HepG2 (cell line): ENCODE measurements around the gene AURKA. TPM values are rescaled to one million over a fixed set of nuclear protein-coding genes. Genes with fewer than 3 reads are reported as not detected.

Source experiments
- ATAC-seq: fragments of 200-7000 bp; cut with Tn5 transposase; 3 replicates; pipeline ENCODE4 v1.9.1; 2020; ENCODE audit warnings: mild to moderate bottlenecking, moderate library complexity
- BruUV-seq: library from RNA; stranded (reverse); fragments of 400-500 nt; replicated peaks from 2 replicates; lab custom pipeline; 2021; lab: Mats Ljungman, UMichigan
- CTCF ChIA-PET: fragments of 300-600 bp; formaldehyde crosslinking; extraction: SDS; loops from one replicate; lab custom pipeline; 2021; ENCODE audit warnings: low total read pairs, inconsistent platforms, low intra/inter-chr PET ratio; lab: Yijun Ruan, JAX
- POLR2A ChIA-PET: fragments of 350-600 bp; sonication (Branson Sonifier 250); formaldehyde crosslinking; loops from one replicate; lab custom pipeline; 2020; ENCODE audit warnings: antibody characterized with exemption, inconsistent platforms; lab: Yijun Ruan, JAX
- DNase-seq: peaks from one replicate; pipeline ENCODE4 v3.0.0-alpha.2; 2015; ENCODE audit warnings: low spot score
- FAIRE-seq: peaks from 3 replicates; lab custom pipeline; 2011; peaks lifted over from hg19 to GRCh38; lab: Jason Lieb, UNC
- H2AFZ ChIP-seq: one replicate; pipeline ENCODE4 v1.6.1; 2011; ENCODE audit warnings: low read length, inconsistent platforms
- H3K27ac ChIP-seq: fragments of 300-600 bp; 3 replicates; pipeline ENCODE4 v1.8.0; 2011; ENCODE audit warnings: mixed run types, mild to moderate bottlenecking, mixed read lengths, low read length, inconsistent platforms; ENCODE audit not compliant: insufficient read depth; ENCODE audit errors: extremely low read length
- H3K27me3 ChIP-seq, 2 experiments: fragments of 200-600 bp in 1 of 2; 2 replicates in 1 of 2; 3 replicates in 1 of 2; pipeline versions ENCODE4 v1.6.0 to v1.8.0; 2011; ENCODE audit warnings: low read length in 2 of 2, mild to moderate bottlenecking in 2 of 2, moderate library complexity in 2 of 2, inconsistent platforms in 1 of 2; ENCODE audit not compliant: insufficient read depth in 2 of 2, control insufficient read depth in 1 of 2
- H3K36me3 ChIP-seq, 2 experiments: fragments of 200-600 bp in 1 of 2; replicated peaks in 1 of 2; 2 replicates in 1 of 2; 3 replicates in 1 of 2; pipeline versions ENCODE4 v1.5.1 to v1.8.0; 2011; ENCODE audit warnings: low read length in 2 of 2, inconsistent platforms in 1 of 2; ENCODE audit not compliant: insufficient read depth in 2 of 2, control insufficient read depth in 1 of 2
- H3K4me1 ChIP-seq: 2 replicates; pipeline ENCODE4 v1.5.1; 2012; ENCODE audit warnings: low read length, inconsistent platforms; ENCODE audit not compliant: insufficient read depth
- H3K4me2 ChIP-seq: 2 replicates; pipeline ENCODE4 v1.6.0; 2011; ENCODE audit warnings: low read depth, low read length, inconsistent platforms
- H3K4me3 ChIP-seq, 3 experiments: fragments of 200-600 bp in 1 of 3; sonication (generic), shearing (Covaris generic) in 1 of 3; replicated peaks in 1 of 3; 2 replicates each; pipeline ENCODE4 v1.5.1; 2011 to 2016; ENCODE audit warnings: low read length in 3 of 3, inconsistent platforms in 2 of 3, low read depth in 2 of 3, mild to moderate bottlenecking in 2 of 3, control low read depth in 1 of 3, mixed read lengths in 1 of 3; ENCODE audit not compliant: insufficient read depth in 1 of 3
- H3K79me2 ChIP-seq: one replicate; pipeline ENCODE4 v1.6.1; 2011; ENCODE audit warnings: low read length, inconsistent platforms; ENCODE audit not compliant: insufficient read depth
- H3K9ac ChIP-seq: 2 replicates; pipeline ENCODE4 v1.6.0; 2011; ENCODE audit warnings: mild to moderate bottlenecking, low read depth, low read length, inconsistent platforms; ENCODE audit not compliant: insufficient read depth
- H3K9me3 ChIP-seq: 2 replicates; pipeline ENCODE4 v1.5.1; 2012; ENCODE audit warnings: mild to moderate bottlenecking, low read length
- H4K20me1 ChIP-seq: 2 replicates; pipeline ENCODE4 v1.6.0; 2011; ENCODE audit warnings: inconsistent platforms, mild to moderate bottlenecking, low read length, moderate library complexity; ENCODE audit not compliant: insufficient read depth
- HOXA9 ChIP-seq: sonication (generic); formaldehyde crosslinking; IDR thresholded peaks from 2 replicates; pipeline ENCODE4 v1.8.1; 2022; ENCODE audit warnings: missing genetic modification reagents, mild to moderate bottlenecking, moderate library complexity, borderline replicate concordance
- RCOR2 ChIP-seq: IDR thresholded peaks from 2 replicates; pipeline ENCODE4 v1.6.1; 2016; ENCODE audit warnings: missing biosample characterization, missing genetic modification reagents
- SRY ChIP-seq: sonication (generic); formaldehyde crosslinking; IDR thresholded peaks from 2 replicates; pipeline ENCODE4 v1.8.0; 2022; ENCODE audit warnings: mild to moderate bottlenecking, missing genetic modification reagents
- ZNF75D ChIP-seq: sonication (generic); formaldehyde crosslinking; IDR thresholded peaks from 2 replicates; pipeline ENCODE4 v1.8.1; 2023; ENCODE audit warnings: missing genetic modification reagents, mild to moderate bottlenecking, borderline replicate concordance
- whole genome bisulfite sequencing: methylation state at CpG from one replicate; pipeline ENCODE4 v1.1.6; 2017; ENCODE audit warnings: low lambda C conversion rate; 5-methylcytosine and 5-hydroxymethylcytosine counted together
- in situ Hi-C: cut with HindIII; loops from 2 replicates; pipeline ENCODE4 v1.10.0; 2017; ENCODE audit warnings: low pct_unique_long_range_greater_than_20kb; ENCODE audit not compliant: extremely low pct_ligation_motif_present
- intact Hi-C: fragments of 100-400 bp; cut with micrococcal nuclease; formaldehyde crosslinking; loops from one replicate; pipeline ENCODE4 v1.10.0; 2022; ENCODE audit not compliant: unreplicated experiment
- polyA plus RNA-seq, 8 experiments: library from polyadenylated mRNA; depleted of rRNA in 3 of 8; stranded (reverse) in 7 of 8; unstranded in 1 of 8; fragments of >200 nt; fragmentation: Illumina TruSeq in 4 of 8; extraction: Trizol in 4 of 8; gene quantifications; 2 replicates each; pipeline versions ENCODE4 v1.2.1 to v1.2.3, GENCODE V29; 2011 to 2016; ENCODE audit warnings: low read depth in 4 of 8, missing spikeins in 1 of 8, mixed read lengths in 1 of 8; ENCODE audit not compliant: insufficient read depth in 1 of 8
- total RNA-seq, 5 experiments: library from RNA; depleted of rRNA; stranded (reverse); fragments of >200 nt; fragmentation: Illumina TruSeq; extraction: Trizol; gene quantifications; 2 replicates each; pipeline ENCODE4 v1.2.3, GENCODE V29; 2016; ENCODE audit warnings: low read depth in 1 of 5
- TF ChIP-seq, protein P1 (sequence below): sonication (generic); formaldehyde crosslinking; IDR thresholded peaks from 2 replicates; pipeline ENCODE4 v1.8.1; 2023; ENCODE audit warnings: mild to moderate bottlenecking, missing genetic modification reagents
- TF ChIP-seq, protein P2 (sequence below): sonication (generic); formaldehyde crosslinking; IDR thresholded peaks from 2 replicates; pipeline ENCODE4 v1.8.0; 2022; ENCODE audit warnings: mild to moderate bottlenecking, missing genetic modification reagents
- TF ChIP-seq, protein P3 (sequence below): sonication (generic); formaldehyde crosslinking; IDR thresholded peaks from 2 replicates; pipeline ENCODE4 v1.4.0; 2020; ENCODE audit warnings: mild to moderate bottlenecking, missing genetic modification reagents

Gene AURKA
- total and polyA plus RNA-seq, 2 of the 13 experiments (the other 11 are each of a cell fraction or from before 2014, with no cell fraction given), result 96.4 to 224 TPM

DNA sequence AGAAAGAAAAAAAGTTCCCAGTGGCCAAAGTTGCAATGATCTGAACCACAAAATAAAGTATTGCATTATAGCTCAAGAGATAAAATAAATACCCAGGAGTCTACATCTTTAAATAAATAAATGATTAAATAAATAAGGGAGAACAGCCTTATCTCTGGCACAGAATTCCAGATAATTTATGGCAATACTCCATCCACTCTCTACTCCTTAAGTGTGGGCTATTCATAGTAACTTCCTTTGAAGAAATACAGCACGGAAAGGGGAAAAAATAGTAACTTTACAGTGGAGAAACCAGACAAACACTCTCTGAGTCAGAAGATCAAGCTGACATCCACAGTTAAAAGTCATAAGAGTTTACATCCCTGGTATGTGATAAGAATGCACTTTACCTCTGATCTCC, 11.6 kb downstream of the AURKA start:
- H3K4me2 ChIP-seq, result no peak overlapping the region
- 94% methylated on average over 1 of the region's 1 CpG for WGBS
- no peaks in the 10 kb centered on the region for H3K27me3 ChIP-seq
- ChIA-PET CTCF (no interaction called here), POLR2A (interaction anchor here (3.6 kb wide), 1 partner anchor 12 kb away, joined by 17 read pairs; the partner anchor contains the start of genes AURKA and CSTF1)
- H3K4me3 ChIP-seq, result no peak overlapping the region
- no peak overlapping the region for H2AFZ ChIP-seq
- no peak for FAIRE-seq
- BruUV-seq, result no TSS peak
- no peak overlapping the region for H3K9ac ChIP-seq
- in situ Hi-C loops (no loop called here), intact Hi-C loops (no loop called here)
- no peak for TF ChIP-seq SRY (CRISPR knock-in tag)
- no peak for TF ChIP-seq HOXA9 (CRISPR knock-in tag)
- H3K27ac ChIP-seq, result no peak overlapping the region
- peaks cover 31 to 84% of the 10 kb centered on the region in 2 experiments for H3K36me3 ChIP-seq
- no peaks in the 10 kb centered on the region for H3K9me3 ChIP-seq
- DNase-seq, result no peak
- no peak for ATAC-seq
- H3K79me2 ChIP-seq, result peaks cover 69% of the 10 kb centered on the region
- H3K4me1 ChIP-seq, result peaks cover 8% of the 10 kb centered on the region
- no peaks in the 10 kb centered on the region for H4K20me1 ChIP-seq

DNA sequence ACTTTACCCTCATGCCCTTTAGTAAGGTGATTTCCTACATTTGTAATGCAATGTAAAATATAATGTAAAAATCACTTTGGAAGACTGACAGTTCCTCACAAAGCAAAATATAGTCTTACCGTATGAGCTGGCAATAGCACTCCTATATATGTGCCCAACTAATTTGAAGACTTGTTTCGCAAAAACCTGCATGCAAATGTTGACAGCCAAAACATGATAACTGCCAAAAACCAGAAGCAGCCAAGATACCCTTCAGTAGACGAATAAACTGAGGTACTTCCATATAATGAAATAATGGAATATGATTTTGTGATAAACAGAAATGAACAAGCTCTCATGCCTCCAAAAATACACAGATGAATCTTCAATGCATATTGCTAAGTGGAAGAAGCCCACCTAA, 13.6 kb downstream of the AURKA start:
- BruUV-seq, result no TSS peak
- WGBS, result 98% methylated on average over 3 of the region's 3 CpGs
- Histone ChIP-seq H3K27ac (no peak overlapping the region), H3K36me3 (peaks cover 30 to 84% of the 10 kb centered on the region in 2 experiments), H3K9ac (no peak overlapping the region), H3K4me1 (no peaks in the 10 kb centered on the region), H4K20me1 (no peaks in the 10 kb centered on the region), H3K4me3 (no peak overlapping the region), H2AFZ (no peak overlapping the region), H3K9me3 (no peaks in the 10 kb centered on the region), H3K4me2 (no peak overlapping the region), H3K27me3 (no peaks in the 10 kb centered on the region), H3K79me2 (peaks cover 62% of the 10 kb centered on the region)
- DNase-seq, result no peak
- POLR2A ChIA-PET, result no interaction called here
- ATAC-seq, result no peak
- TF ChIP-seq, protein P1, sequence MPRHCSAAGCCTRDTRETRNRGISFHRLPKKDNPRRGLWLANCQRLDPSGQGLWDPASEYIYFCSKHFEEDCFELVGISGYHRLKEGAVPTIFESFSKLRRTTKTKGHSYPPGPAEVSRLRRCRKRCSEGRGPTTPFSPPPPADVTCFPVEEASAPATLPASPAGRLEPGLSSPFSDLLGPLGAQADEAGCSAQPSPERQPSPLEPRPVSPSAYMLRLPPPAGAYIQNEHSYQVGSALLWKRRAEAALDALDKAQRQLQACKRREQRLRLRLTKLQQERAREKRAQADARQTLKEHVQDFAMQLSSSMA (CRISPR knock-in tag), result no peak
- TF ChIP-seq, protein P2, sequence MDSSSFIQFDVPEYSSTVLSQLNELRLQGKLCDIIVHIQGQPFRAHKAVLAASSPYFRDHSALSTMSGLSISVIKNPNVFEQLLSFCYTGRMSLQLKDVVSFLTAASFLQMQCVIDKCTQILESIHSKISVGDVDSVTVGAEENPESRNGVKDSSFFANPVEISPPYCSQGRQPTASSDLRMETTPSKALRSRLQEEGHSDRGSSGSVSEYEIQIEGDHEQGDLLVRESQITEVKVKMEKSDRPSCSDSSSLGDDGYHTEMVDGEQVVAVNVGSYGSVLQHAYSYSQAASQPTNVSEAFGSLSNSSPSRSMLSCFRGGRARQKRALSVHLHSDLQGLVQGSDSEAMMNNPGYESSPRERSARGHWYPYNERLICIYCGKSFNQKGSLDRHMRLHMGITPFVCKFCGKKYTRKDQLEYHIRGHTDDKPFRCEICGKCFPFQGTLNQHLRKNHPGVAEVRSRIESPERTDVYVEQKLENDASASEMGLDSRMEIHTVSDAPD (CRISPR knock-in tag), result no peak
- no peak for TF ChIP-seq RCOR2 (CRISPR knock-in tag)
- TF ChIP-seq, protein P3, sequence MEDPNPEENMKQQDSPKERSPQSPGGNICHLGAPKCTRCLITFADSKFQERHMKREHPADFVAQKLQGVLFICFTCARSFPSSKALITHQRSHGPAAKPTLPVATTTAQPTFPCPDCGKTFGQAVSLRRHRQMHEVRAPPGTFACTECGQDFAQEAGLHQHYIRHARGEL, result no peak
- TF ChIP-seq ZNF75D (CRISPR knock-in tag), result no peak
- CTCF ChIA-PET, result no interaction called here
- intact Hi-C loops, result no loop called here
- in situ Hi-C loops, result no loop called here
- no peak for FAIRE-seq
